HL-60 (cell line): ENCODE results near the gene WDR49.

Experiments
- DNase-seq, 2 experiments: peaks; one replicate each; pipeline ENCODE4 v3.0.0-alpha.2; 2010 to 2020; ENCODE audit warnings: low read depth in 1 of 2, low spot score in 1 of 2
- H3K27ac ChIP-seq: fragments of 250-450 bp; sonication (Bioruptor Pico); replicated peaks from 2 replicates; pipeline ENCODE4 v1.5.1; 2020; ENCODE audit warnings: mild to moderate bottlenecking, moderate library complexity
- H3K27me3 ChIP-seq: fragments of 250-450 bp; sonication (Bioruptor Pico); 2 replicates; pipeline ENCODE4 v1.5.1; 2021; ENCODE audit warnings: mild to moderate bottlenecking, moderate library complexity; ENCODE audit not compliant: insufficient read depth, poor library complexity, severe bottlenecking
- H3K4me3 ChIP-seq: replicated peaks from 2 replicates; pipeline ENCODE4 v1.5.1; 2011; ENCODE audit warnings: mild to moderate bottlenecking, control low read depth, low read length; ENCODE audit not compliant: insufficient read depth
- CTCF ChIP-seq: IDR thresholded peaks from one replicate; pipeline ENCODE4 v1.5.1; 2011; ENCODE audit warnings: low read length, control low read depth, inconsistent platforms; ENCODE audit not compliant: insufficient read depth
- GABPA ChIP-seq: IDR thresholded peaks from 2 replicates; pipeline ENCODE4 v1.6.1; 2012; ENCODE audit warnings: low read depth
- POLR2AphosphoS5 ChIP-seq: IDR thresholded peaks from 2 replicates; pipeline ENCODE4 v1.6.1; 2012; ENCODE audit warnings: low read depth
- REST ChIP-seq: IDR thresholded peaks from 2 replicates; pipeline ENCODE4 v1.6.1; 2012; ENCODE audit warnings: low read depth; ENCODE audit not compliant: insufficient replicate concordance
- SPI1 ChIP-seq: IDR thresholded peaks from 2 replicates; pipeline ENCODE4 v1.6.1; 2012; ENCODE audit warnings: low read depth, mild to moderate bottlenecking, borderline replicate concordance

Gene WDR49

GRCh38 chr3:167694121-167694520, 40.4 kb upstream of the WDR49 start:
- no peak for DNase-seq
- H3K27ac ChIP-seq: no peak overlapping the region
- no peak overlapping the region for H3K4me3 ChIP-seq
- TF ChIP-seq POLR2AphosphoS5 (no peak), GABPA (no peak), REST (no peak), CTCF (no peak)
- H3K27me3 ChIP-seq: no peaks in the 10 kb centered on the region

- H3K27ac ChIP-seq: no peak overlapping the region
- H3K4me3 ChIP-seq: no peak overlapping the region
- peak in 1 of 2 experiments; percentile 53 for DNase-seq
- TF ChIP-seq GABPA (no peak), CTCF (no peak)
- no peaks in the 10 kb centered on the region for H3K27me3 ChIP-seq
Observed at GRCh38 chr3:167691366-167691765, 37.6 kb upstream of the WDR49 start.

GRCh38 chr3:167684388-167684993, 30.7 kb upstream of the WDR49 start:
- H3K27ac ChIP-seq: no peak overlapping the region
- H3K4me3 ChIP-seq: no peak overlapping the region
- DNase-seq: peak; percentile 8 to 65
- TF ChIP-seq SPI1: no peak
- peak; percentile 27 for TF ChIP-seq CTCF
- no peak for TF ChIP-seq REST
- no peak for TF ChIP-seq GABPA
- TF ChIP-seq POLR2AphosphoS5: no peak
- no peaks in the 10 kb centered on the region for H3K27me3 ChIP-seq

GRCh38 chr3:167679526-167679925, 25.8 kb upstream of the WDR49 start:
- TF ChIP-seq REST (no peak), GABPA (no peak), CTCF (no peak), POLR2AphosphoS5 (no peak), SPI1 (no peak)
- H3K4me3 ChIP-seq: no peak overlapping the region
- H3K27ac ChIP-seq: no peak overlapping the region
- no peak for DNase-seq
- no peaks in the 10 kb centered on the region for H3K27me3 ChIP-seq
